Colonic mucosa (tissue), 4 donors: ENCODE measurements around the gene TMEM182. TPM values are rescaled to one million over a fixed set of nuclear protein-coding genes. Genes with fewer than 3 reads are reported as not detected.

Source experiments
- DNase-seq: peaks from one replicate; pipeline ENCODE4 v3.0.0-alpha.2; 2020
- H3K27ac ChIP-seq: fragments of 200-600 bp; one replicate; pipeline ENCODE4 v1.8.0; 2021
- H3K27me3 ChIP-seq: fragments of 200-600 bp; one replicate; pipeline ENCODE4 v1.8.0; 2021
- H3K36me3 ChIP-seq: fragments of 200-600 bp; one replicate; pipeline ENCODE4 v1.8.0; 2021
- H3K4me1 ChIP-seq: fragments of 200-600 bp; one replicate; pipeline ENCODE4 v1.8.0; 2021; ENCODE audit warnings: mild to moderate bottlenecking
- H3K4me3 ChIP-seq: fragments of 200-600 bp; one replicate; pipeline ENCODE4 v1.8.0; 2021
- H3K9ac ChIP-seq, 2 donors: one replicate each; pipeline ENCODE4 v1.7.0; 2013; ENCODE audit warnings: control low read depth in 2 of 2, low read depth in 2 of 2, low read length in 2 of 2
- H3K9me3 ChIP-seq: fragments of 200-600 bp; one replicate; pipeline ENCODE4 v1.8.0; 2021
- intact Hi-C: fragments of 100-400 bp; cut with DNase I; formaldehyde crosslinking; loops from one replicate; pipeline ENCODE4 v1.14.1; 2022
- total RNA-seq, 2 donors: library from RNA; stranded (reverse); fragmentation: NEBNext Ultra II Directional in 1 of 2; extraction: Animal tissue kit (Norgen Biotek cat#: 25700) in 1 of 2; gene quantifications; one replicate each; pipeline ENCODE4 v1.2.1, GENCODE V29; 2021
- TF ChIP-seq, protein P1 (sequence below): fragments of 200-600 bp; IDR thresholded peaks from one replicate; pipeline ENCODE4 v1.8.0; 2022; ENCODE audit warnings: antibody characterized with exemption, mild to moderate bottlenecking
- donor health status: healthy.
- donor health status: DM: no; HTN: no; CAD: no.
- donor health status: DM: no; HTN: no; CAD: no.

Gene TMEM182
- total RNA-seq, 2 donors from 2014 or later, result 3.4 to 3.8 TPM

GRCh38 chr2:102795641-102796040 lies 33.8 kb downstream of the TMEM182 start:
- DNase-seq, result no peak
- Histone ChIP-seq H3K9ac (no peak overlapping the region), H3K4me3 (no peak overlapping the region), H3K36me3 (no peaks in the 10 kb centered on the region), H3K27me3 (no peaks in the 10 kb centered on the region), H3K27ac (no peak overlapping the region), H3K4me1 (no peaks in the 10 kb centered on the region), H3K9me3 (no peaks in the 10 kb centered on the region)
- TF ChIP-seq, protein P1, sequence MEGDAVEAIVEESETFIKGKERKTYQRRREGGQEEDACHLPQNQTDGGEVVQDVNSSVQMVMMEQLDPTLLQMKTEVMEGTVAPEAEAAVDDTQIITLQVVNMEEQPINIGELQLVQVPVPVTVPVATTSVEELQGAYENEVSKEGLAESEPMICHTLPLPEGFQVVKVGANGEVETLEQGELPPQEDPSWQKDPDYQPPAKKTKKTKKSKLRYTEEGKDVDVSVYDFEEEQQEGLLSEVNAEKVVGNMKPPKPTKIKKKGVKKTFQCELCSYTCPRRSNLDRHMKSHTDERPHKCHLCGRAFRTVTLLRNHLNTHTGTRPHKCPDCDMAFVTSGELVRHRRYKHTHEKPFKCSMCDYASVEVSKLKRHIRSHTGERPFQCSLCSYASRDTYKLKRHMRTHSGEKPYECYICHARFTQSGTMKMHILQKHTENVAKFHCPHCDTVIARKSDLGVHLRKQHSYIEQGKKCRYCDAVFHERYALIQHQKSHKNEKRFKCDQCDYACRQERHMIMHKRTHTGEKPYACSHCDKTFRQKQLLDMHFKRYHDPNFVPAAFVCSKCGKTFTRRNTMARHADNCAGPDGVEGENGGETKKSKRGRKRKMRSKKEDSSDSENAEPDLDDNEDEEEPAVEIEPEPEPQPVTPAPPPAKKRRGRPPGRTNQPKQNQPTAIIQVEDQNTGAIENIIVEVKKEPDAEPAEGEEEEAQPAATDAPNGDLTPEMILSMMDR, result no peak
- intact Hi-C loops, result no loop called here

- H3K9ac ChIP-seq, result no peak overlapping the region
- intact Hi-C loops, result no loop called here
- no peak overlapping the region for H3K27ac ChIP-seq
- no peaks in the 10 kb centered on the region for H3K27me3 ChIP-seq
- no peaks in the 10 kb centered on the region for H3K36me3 ChIP-seq
- no peak for DNase-seq
- no peak overlapping the region for H3K4me3 ChIP-seq
- H3K9me3 ChIP-seq, result no peaks in the 10 kb centered on the region
- TF ChIP-seq, protein P1, result no peak
- no peaks in the 10 kb centered on the region for H3K4me1 ChIP-seq
Measured at GRCh38 chr2:102796337-102796736, 34.5 kb downstream of the TMEM182 start.

DNA sequence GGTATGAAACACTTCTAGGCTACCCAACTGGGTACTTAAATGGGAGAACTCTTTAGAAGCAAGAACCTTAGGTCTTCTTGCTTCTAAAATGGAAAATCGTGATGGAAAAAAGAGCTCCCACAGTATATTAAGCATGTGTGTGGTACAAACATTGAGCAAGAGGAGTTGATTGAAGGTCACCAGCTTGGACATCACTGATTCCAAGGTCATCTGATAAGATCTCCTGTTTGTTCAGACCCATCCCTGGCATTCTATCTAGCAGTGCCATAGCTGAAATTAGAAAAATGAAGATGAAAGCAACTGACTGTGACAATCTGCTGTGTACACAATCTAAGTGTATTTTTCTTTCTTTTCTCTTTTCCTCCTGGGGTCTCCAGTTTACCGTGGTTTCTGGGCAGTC lies 35.7 kb downstream of the TMEM182 start:
- Histone ChIP-seq H3K4me1 (no peaks in the 10 kb centered on the region), H3K9ac (no peak overlapping the region), H3K4me3 (no peak overlapping the region), H3K36me3 (no peaks in the 10 kb centered on the region), H3K27me3 (no peaks in the 10 kb centered on the region), H3K27ac (no peak overlapping the region), H3K9me3 (no peaks in the 10 kb centered on the region)
- intact Hi-C loops, result no loop called here
- DNase-seq, result no peak
- TF ChIP-seq, protein P1, result no peak

- H3K36me3 ChIP-seq, result no peaks in the 10 kb centered on the region
- DNase-seq, result no peak
- H3K4me1 ChIP-seq, result no peaks in the 10 kb centered on the region
- H3K27ac ChIP-seq, result no peak overlapping the region
- TF ChIP-seq, protein P1, result no peak
- H3K4me3 ChIP-seq, result no peak overlapping the region
- intact Hi-C loops, result no loop called here
- H3K27me3 ChIP-seq, result no peaks in the 10 kb centered on the region
- H3K9ac ChIP-seq, result no peak overlapping the region
- no peaks in the 10 kb centered on the region for H3K9me3 ChIP-seq
Measured at GRCh38 chr2:102798181-102798580, 36.4 kb downstream of the TMEM182 start.

GRCh38 chr2:102801098-102801718 lies 39.4 kb downstream of the TMEM182 start:
- no peaks in the 10 kb centered on the region for H3K36me3 ChIP-seq
- H3K4me3 ChIP-seq, result no peak overlapping the region
- DNase-seq, result no peak
- no peaks in the 10 kb centered on the region for H3K4me1 ChIP-seq
- TF ChIP-seq, protein P1, result no peak
- no peaks in the 10 kb centered on the region for H3K9me3 ChIP-seq
- H3K9ac ChIP-seq, result no peak overlapping the region
- no peaks in the 10 kb centered on the region for H3K27me3 ChIP-seq
- intact Hi-C loops, result no loop called here
- no peak overlapping the region for H3K27ac ChIP-seq
